Transverse colon (tissue), 4 donors: ENCODE measurements around the gene SMARCD1.
A peak's percentile ranks its signal among the peaks of the same experiment; 100 is the strongest.

ENCODE experiments used
- CTCF ChIP-seq, 5 experiments: fragments of 200-600 bp in 3 of 5; fragments of 450-650 bp in 2 of 5; sonication (generic) in 3 of 5; IDR thresholded peaks; 1 replicate in 2 of 5; 2 replicates in 3 of 5; pipeline ENCODE4 v1.5.1; 2016 to 2017; ENCODE audit warnings: antibody characterized with exemption in 5 of 5, inconsistent platforms in 3 of 5, mild to moderate bottlenecking in 2 of 5, moderate library complexity in 1 of 5
- EP300 ChIP-seq: sonication (generic); formaldehyde crosslinking; IDR thresholded peaks from one replicate; pipeline ENCODE4 v1.6.1; 2017; ENCODE audit warnings: antibody characterized with exemption, low read depth
- POLR2A ChIP-seq: fragments of 450-650 bp; IDR thresholded peaks from one replicate; pipeline ENCODE4 v1.6.1; 2016; ENCODE audit warnings: antibody characterized with exemption, mild to moderate bottlenecking, moderate library complexity
- POLR2AphosphoS5 ChIP-seq, 3 donors: sonication (generic); formaldehyde crosslinking; IDR thresholded peaks; one replicate each; pipeline ENCODE4 v1.6.1; 2016; ENCODE audit warnings: antibody characterized with exemption in 3 of 3

GRCh38 chr12:50057000-50057841 lies 27.9 kb upstream of the SMARCD1 start, which contains the start of gene ASIC1:
- peak in 2 of 5 experiments; percentile 12 to 35 for TF ChIP-seq CTCF (IDR thresholded peaks at IDR 0.05)
- TF ChIP-seq POLR2A = no peak
- TF ChIP-seq POLR2AphosphoS5 (IDR thresholded peaks at IDR 0.05) = no peak
- TF ChIP-seq EP300 = no peak
